DOHH2 (cell line): ENCODE data around the gene BPIFB1.

ENCODE experiments used
- H3F3A ChIP-seq: fragments of 200-600 bp; sonication (generic), shearing (Covaris generic); 2 replicates; pipeline ENCODE4 v1.6.0; 2016; ENCODE audit warnings: antibody characterized with exemption, mild to moderate bottlenecking; ENCODE audit not compliant: control insufficient read depth, insufficient read depth
- H3K27ac ChIP-seq: fragments of 200-600 bp; sonication (generic); 2 replicates; pipeline ENCODE4 v1.5.1; 2014; ENCODE audit warnings: low read depth, mild to moderate bottlenecking, low read length, moderate library complexity
- H3K27me3 ChIP-seq: fragments of 200-600 bp; sonication (generic); 2 replicates; pipeline ENCODE4 v1.6.1; 2014; ENCODE audit warnings: mild to moderate bottlenecking, low read length, mixed read lengths; ENCODE audit not compliant: control insufficient read depth
- H3K36me3 ChIP-seq: fragments of 200-600 bp; sonication (generic); 2 replicates; pipeline ENCODE4 v1.6.1; 2014; ENCODE audit warnings: mild to moderate bottlenecking, low read length, moderate library complexity, mixed read lengths; ENCODE audit not compliant: control insufficient read depth
- H3K4me1 ChIP-seq: fragments of 200-600 bp; sonication (generic); 2 replicates; pipeline ENCODE4 v1.6.1; 2014; ENCODE audit warnings: mild to moderate bottlenecking, low read length, mixed read lengths; ENCODE audit not compliant: control insufficient read depth
- H3K4me2 ChIP-seq: fragments of 200-600 bp; sonication (generic); 2 replicates; pipeline ENCODE4 v1.6.0; 2014; ENCODE audit warnings: mild to moderate bottlenecking, low read length, moderate library complexity
- H3K4me3 ChIP-seq: fragments of 200-600 bp; sonication (generic); 2 replicates; pipeline ENCODE4 v1.5.1; 2014; ENCODE audit warnings: mild to moderate bottlenecking, low read length, mixed read lengths
- H3K79me2 ChIP-seq: fragments of 200-600 bp; sonication (generic); 2 replicates; pipeline ENCODE4 v1.6.1; 2014; ENCODE audit warnings: mild to moderate bottlenecking, low read length, mixed read lengths; ENCODE audit not compliant: control insufficient read depth
- H3K9me2 ChIP-seq: fragments of 200-600 bp; sonication (generic); replicated peaks from 2 replicates; pipeline ENCODE4 v1.6.1; 2014; ENCODE audit warnings: mild to moderate bottlenecking, low read length, mixed read lengths; ENCODE audit not compliant: control insufficient read depth
- H3K9me3 ChIP-seq: fragments of 200-600 bp; sonication (generic); 2 replicates; pipeline ENCODE4 v1.6.1; 2014; ENCODE audit warnings: antibody characterized with exemption, low read length, mixed read lengths; ENCODE audit not compliant: control insufficient read depth, insufficient read depth
- H4K20me1 ChIP-seq: fragments of 200-600 bp; sonication (generic); 2 replicates; pipeline ENCODE4 v1.6.0; 2014; ENCODE audit warnings: low read depth, mild to moderate bottlenecking, antibody characterized with exemption, low read length, moderate library complexity; ENCODE audit not compliant: control insufficient read depth, insufficient read depth
- EZH2phosphoT487 ChIP-seq: fragments of 200-600 bp; sonication (generic); IDR thresholded peaks from 2 replicates; pipeline ENCODE4 v1.6.1; 2017; ENCODE audit warnings: borderline replicate concordance, mild to moderate bottlenecking, antibody characterized with exemption, low read length, moderate library complexity, mixed read lengths
- TF ChIP-seq, protein P1 (sequence below): fragments of 200-600 bp; sonication (generic); IDR thresholded peaks from one replicate; pipeline ENCODE4 v1.5.1; 2014; ENCODE audit warnings: antibody characterized with exemption, mild to moderate bottlenecking, low read depth, low read length; ENCODE audit not compliant: poor library complexity, severe bottlenecking

BPIFB1 gene

DNA sequence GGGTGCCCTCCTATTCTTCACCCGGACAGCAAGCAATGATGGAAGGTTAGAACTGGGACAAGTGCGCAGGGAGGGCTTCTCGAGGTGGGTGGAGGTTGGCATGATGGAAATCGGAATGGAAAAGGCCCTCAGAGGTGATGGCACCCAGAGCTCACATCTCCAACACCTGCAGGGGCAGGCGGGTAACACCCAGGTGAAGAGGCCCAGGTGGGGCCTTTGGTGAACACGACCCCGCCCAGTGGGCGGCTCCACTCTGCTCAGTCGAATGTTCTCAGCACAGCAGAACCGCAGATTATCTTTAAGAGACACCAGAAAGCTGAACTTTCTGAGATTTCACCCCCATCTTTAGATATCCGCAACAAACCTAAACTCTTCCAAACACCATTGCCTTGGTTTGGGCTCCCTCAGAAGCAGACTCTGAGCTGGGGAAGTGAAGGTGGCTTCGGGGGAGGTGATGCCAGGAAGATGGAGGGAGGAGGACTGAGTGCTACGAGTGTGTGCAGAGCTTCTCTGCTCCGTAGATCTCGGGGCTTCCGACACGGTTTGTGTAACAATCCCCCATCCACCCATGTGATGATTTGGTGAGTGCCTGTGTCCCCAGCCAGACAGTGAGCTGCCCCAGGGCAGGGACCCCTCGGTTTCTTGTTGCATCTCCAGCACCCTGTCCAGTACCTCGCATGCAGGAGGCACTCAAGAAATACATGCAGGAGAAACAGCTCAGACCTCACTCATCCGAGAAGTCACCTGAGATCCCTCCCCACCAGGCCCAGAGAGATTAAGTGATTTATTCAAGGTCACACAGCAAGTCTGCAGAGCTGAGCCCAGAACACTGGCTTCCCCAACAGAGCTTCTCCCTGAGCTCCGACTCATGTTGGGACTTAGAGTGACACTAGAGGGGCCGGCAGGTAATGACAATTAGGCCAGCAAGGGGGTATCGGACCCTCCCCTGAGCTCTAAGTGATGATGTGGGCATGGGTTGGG lies 45.4 kb downstream of the BPIFB1 start:
- no peak overlapping the region for H3K27ac ChIP-seq
- no peaks in the 10 kb centered on the region for H3K9me2 ChIP-seq
- peaks cover 3% of the 10 kb centered on the region; the same call in 1 of the 2 replicates for H3K4me1 ChIP-seq
- no peak overlapping the region for H3K4me2 ChIP-seq
- H3F3A ChIP-seq: no peaks in the 10 kb centered on the region
- no peaks in the 10 kb centered on the region for H4K20me1 ChIP-seq
- H3K27me3 ChIP-seq: peaks cover 17% of the 10 kb centered on the region
- H3K4me3 ChIP-seq: no peak overlapping the region
- no peaks in the 10 kb centered on the region for H3K79me2 ChIP-seq
- H3K9me3 ChIP-seq: no peaks in the 10 kb centered on the region
- no peaks in the 10 kb centered on the region for H3K36me3 ChIP-seq
- TF ChIP-seq, protein P1, sequence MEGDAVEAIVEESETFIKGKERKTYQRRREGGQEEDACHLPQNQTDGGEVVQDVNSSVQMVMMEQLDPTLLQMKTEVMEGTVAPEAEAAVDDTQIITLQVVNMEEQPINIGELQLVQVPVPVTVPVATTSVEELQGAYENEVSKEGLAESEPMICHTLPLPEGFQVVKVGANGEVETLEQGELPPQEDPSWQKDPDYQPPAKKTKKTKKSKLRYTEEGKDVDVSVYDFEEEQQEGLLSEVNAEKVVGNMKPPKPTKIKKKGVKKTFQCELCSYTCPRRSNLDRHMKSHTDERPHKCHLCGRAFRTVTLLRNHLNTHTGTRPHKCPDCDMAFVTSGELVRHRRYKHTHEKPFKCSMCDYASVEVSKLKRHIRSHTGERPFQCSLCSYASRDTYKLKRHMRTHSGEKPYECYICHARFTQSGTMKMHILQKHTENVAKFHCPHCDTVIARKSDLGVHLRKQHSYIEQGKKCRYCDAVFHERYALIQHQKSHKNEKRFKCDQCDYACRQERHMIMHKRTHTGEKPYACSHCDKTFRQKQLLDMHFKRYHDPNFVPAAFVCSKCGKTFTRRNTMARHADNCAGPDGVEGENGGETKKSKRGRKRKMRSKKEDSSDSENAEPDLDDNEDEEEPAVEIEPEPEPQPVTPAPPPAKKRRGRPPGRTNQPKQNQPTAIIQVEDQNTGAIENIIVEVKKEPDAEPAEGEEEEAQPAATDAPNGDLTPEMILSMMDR: no peak
- TF ChIP-seq EZH2phosphoT487: no peak

DNA sequence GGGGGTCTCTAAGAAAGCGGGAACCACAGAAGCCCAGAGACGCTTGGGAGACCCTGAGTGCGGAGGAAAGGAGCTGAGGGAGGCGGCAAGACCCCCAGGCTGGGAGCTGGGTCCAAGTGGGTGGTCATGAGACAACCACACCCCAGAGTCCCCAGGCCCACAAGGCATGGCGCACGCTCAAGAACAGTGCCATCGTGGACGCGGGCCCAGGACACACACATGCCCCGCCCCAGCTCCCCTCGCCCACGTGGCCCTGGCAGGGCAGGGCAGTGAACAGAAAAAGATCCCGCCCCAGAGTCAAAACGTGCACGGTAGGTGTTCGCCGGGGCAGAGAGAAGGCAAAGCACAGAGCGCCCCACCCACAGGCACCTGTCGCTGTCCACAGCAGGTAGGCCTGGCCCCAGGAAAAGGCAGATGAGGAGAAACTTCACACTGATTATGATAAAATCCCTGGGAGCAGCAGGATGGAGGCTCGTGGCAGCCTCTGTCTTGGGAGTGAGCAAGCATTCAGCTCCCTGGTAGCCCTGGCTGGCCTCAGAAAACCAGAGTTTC lies 50.0 kb downstream of the BPIFB1 start:
- no peaks in the 10 kb centered on the region for H3K79me2 ChIP-seq
- H3K36me3 ChIP-seq: no peaks in the 10 kb centered on the region
- H3K9me3 ChIP-seq: no peaks in the 10 kb centered on the region
- no peaks in the 10 kb centered on the region for H3K9me2 ChIP-seq
- H3K27me3 ChIP-seq: no peaks in the 10 kb centered on the region
- H4K20me1 ChIP-seq: no peaks in the 10 kb centered on the region
- no peak overlapping the region for H3K4me3 ChIP-seq
- H3K4me1 ChIP-seq: no peaks in the 10 kb centered on the region
- TF ChIP-seq, protein P1: no peak
- H3K4me2 ChIP-seq: no peak overlapping the region
- no peaks in the 10 kb centered on the region for H3F3A ChIP-seq
- H3K27ac ChIP-seq: no peak overlapping the region

DNA sequence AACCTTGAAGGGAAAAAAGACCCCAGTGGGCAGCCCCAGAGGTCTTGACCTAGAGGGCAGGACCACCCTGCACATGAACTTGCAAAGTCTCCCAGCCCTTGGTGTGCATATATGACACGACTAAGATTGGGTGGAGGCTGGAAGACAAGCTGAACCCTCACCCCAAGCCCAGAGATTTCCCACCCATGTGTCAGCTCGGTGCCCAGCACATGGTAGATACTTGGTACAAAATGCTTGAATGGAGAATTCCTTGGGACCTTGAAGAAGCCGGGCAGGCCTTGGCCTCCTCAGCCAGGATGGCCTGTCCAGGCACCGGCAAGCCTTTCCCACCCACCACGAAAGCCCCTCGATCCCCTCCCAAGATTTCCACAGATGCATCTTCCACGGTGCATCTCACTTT lies 50.6 kb downstream of the BPIFB1 start:
- Histone ChIP-seq H3K27me3 (no peaks in the 10 kb centered on the region), H3K9me2 (no peaks in the 10 kb centered on the region), H4K20me1 (no peaks in the 10 kb centered on the region), H3K79me2 (no peaks in the 10 kb centered on the region), H3K4me2 (no peak overlapping the region), H3K4me3 (no peak overlapping the region), H3K9me3 (no peaks in the 10 kb centered on the region), H3F3A (no peaks in the 10 kb centered on the region), H3K36me3 (no peaks in the 10 kb centered on the region), H3K27ac (no peak overlapping the region), H3K4me1 (no peaks in the 10 kb centered on the region)
- TF ChIP-seq, protein P1: no peak
- TF ChIP-seq EZH2phosphoT487: no peak
